GM12872 (cell line): ENCODE results near the gene HECW1.

Source experiments
- CTCF ChIP-seq: IDR thresholded peaks from 3 replicates; pipeline ENCODE4 v1.5.1; 2011; ENCODE audit warnings: low read depth, mild to moderate bottlenecking, low read length, moderate library complexity; ENCODE audit not compliant: insufficient read depth

The HECW1 gene

GRCh38 chr7:43311694-43312093, 199.2 kb downstream of the HECW1 start:
- no peak for TF ChIP-seq CTCF

DNA sequence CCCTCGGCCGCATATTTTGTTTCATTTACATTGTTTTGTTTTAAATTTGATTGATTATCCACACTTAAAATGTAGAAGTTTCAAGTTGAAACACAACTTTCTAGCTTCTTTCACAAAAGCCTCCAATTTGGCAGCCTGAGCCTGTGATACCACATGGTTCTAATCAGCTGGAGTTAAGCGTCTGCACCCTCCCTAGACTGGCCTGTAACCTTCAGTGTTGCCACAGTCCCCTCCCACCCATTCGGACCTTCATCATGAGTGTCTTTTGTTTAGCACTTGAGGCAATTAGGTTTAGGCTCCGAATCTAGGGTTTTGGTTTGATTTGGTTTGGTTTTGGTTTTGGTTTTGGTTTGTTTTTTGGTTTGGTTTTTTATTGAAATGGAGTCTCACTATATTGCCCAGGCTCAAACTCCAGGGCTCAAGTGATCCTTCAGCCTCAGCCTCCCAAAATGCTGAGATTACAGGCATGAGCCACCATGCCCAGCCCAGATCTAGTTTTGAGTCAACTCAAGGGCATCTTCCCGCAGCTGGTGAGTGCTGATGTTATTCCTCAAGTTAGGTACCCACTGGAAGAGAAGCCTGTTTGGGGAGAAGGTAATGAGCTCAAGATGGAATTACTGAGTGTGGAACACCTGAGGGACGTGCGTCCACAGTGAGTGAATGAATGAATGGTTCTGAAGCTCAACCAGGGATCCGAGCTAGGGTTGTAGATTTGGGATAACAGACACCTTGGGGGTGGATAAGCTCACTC, 201.4 kb downstream of the HECW1 start:
- TF ChIP-seq CTCF, result no peak

- no peak for TF ChIP-seq CTCF
These were observed 202.1 kb downstream of the HECW1 start for GRCh38 chr7:43314379-43315158.

DNA sequence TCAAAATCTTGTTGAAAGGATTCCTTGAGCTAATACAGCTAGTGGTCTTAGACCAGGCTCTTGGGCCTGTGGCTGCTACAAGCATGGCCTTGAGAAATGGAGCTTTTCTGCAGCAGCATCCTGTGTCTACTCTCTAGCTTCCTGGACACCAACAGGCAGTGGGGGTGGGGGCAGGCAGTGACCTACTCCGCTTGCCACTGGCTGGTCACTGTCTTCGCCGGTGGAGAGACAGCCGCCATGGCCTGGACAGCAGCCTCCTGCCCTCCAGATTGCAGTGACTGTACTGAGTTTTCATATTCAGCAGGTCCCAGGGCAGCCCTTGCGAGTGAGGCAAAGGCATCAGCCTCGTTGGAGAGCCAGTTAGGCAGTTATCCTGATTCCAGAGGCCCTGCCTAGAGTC, 204.6 kb downstream of the HECW1 start:
- TF ChIP-seq CTCF, result no peak

DNA sequence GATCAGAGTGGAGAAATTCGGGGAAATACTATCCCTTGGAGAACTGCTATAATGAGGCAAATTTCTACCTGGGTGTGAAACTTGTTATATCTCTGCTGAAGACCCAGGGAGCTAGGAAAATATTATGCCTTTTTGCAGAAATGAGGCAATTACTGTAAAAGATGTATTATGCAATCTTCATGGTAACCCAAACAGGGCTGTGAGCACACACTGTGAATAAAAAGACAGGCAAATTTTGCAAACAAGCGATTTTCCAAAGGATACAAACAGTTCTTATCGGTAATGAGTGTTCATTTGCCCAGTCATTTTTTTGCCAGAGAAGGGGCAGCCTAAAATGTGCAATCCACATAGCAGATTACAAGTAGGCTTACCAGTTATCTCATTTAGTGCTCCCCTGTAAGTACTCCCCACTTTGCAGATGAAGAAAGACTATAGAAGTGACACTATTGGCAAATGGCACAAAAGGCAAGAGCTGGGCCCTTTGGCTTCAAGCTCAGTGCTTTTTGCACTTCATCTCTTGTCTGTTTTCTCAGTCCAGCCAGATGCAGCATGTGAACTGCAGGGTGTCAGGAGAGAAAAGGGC, 205.8 kb downstream of the HECW1 start:
- no peak for TF ChIP-seq CTCF

DNA sequence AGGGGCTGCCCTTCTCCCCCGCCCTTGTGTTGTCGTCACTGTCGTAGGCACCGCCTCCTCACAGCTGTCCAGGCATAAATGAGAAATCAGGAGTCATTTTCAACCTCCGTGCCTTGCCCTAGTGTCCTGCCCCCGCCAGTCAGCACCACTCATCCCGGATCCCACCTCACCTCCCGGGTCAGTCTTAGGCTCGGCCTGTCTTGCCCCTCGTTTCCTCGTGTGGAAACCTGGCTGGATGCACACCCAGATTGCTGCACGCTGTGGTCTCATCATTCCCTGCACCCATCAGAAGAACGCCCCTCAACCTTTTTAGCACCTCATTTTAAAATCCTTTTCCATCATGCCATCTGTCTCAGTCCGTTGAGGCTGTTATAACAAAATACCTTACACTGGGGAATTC, 213.1 kb downstream of the HECW1 start:
- no peak for TF ChIP-seq CTCF

- TF ChIP-seq CTCF, result no peak
These were observed 215.9 kb downstream of the HECW1 start for GRCh38 chr7:43328336-43328735.
